GM23338 (cell line): ENCODE data around the gene FBXW11.

Experiments used
- CREB1 ChIP-seq: fragments of 250-450 bp; sonication (Bioruptor Pico); IDR thresholded peaks from 2 replicates; pipeline ENCODE4 v1.5.0; 2020; ENCODE audit warnings: low read depth, mild to moderate bottlenecking, moderate library complexity
- EZH2 ChIP-seq: fragments of 200-600 bp; sonication (generic); IDR thresholded peaks from one replicate; pipeline ENCODE4 v1.8.0; 2017; ENCODE audit warnings: antibody characterized with exemption, mild to moderate bottlenecking, low read depth; ENCODE audit not compliant: unreplicated experiment
- EZH2phosphoT487 ChIP-seq: fragments of 200-600 bp; sonication (generic); IDR thresholded peaks from one replicate; pipeline ENCODE4 v1.8.1; 2018; ENCODE audit warnings: antibody characterized with exemption; ENCODE audit not compliant: unreplicated experiment
- JUNB ChIP-seq: IDR thresholded peaks from one replicate; pipeline ENCODE4 v1.6.1; 2016; ENCODE audit warnings: antibody characterized with exemption; ENCODE audit not compliant: unreplicated experiment
- NANOG ChIP-seq: IDR thresholded peaks from 2 replicates; pipeline ENCODE4 v1.6.1; 2016; ENCODE audit warnings: antibody characterized with exemption, borderline replicate concordance
- POLR2AphosphoS5 ChIP-seq: IDR thresholded peaks from 2 replicates; pipeline ENCODE4 v1.6.1; 2016; ENCODE audit warnings: antibody characterized with exemption, low read depth
- STAT1 ChIP-seq: IDR thresholded peaks from one replicate; pipeline ENCODE4 v1.6.1; 2016; ENCODE audit warnings: antibody characterized with exemption; ENCODE audit not compliant: unreplicated experiment
- ZNF331 ChIP-seq: fragments of 250-450 bp; sonication (Bioruptor Pico); IDR thresholded peaks from 2 replicates; pipeline ENCODE4 v1.5.0; 2020; ENCODE audit warnings: low read depth, mild to moderate bottlenecking, moderate library complexity
- TF ChIP-seq, protein P1 (sequence below), 2 experiments: fragments of 200-600 bp in 1 of 2; sonication (generic) in 1 of 2; conservative IDR thresholded peaks; 2 replicates each; pipeline versions ENCODE4 v1.5.1 to v1.6.1; 2016 to 2017; ENCODE audit warnings: antibody characterized with exemption in 2 of 2, low read depth in 2 of 2, mild to moderate bottlenecking in 2 of 2, moderate library complexity in 1 of 2
- TF ChIP-seq, protein P2 (sequence below): IDR thresholded peaks from one replicate; pipeline ENCODE4 v1.6.1; 2018; ENCODE audit warnings: antibody characterized with exemption; ENCODE audit not compliant: unreplicated experiment
- TF ChIP-seq, protein P3 (sequence below): IDR thresholded peaks from 2 replicates; pipeline ENCODE4 v1.6.1; 2016; ENCODE audit warnings: antibody characterized with exemption

DNA sequence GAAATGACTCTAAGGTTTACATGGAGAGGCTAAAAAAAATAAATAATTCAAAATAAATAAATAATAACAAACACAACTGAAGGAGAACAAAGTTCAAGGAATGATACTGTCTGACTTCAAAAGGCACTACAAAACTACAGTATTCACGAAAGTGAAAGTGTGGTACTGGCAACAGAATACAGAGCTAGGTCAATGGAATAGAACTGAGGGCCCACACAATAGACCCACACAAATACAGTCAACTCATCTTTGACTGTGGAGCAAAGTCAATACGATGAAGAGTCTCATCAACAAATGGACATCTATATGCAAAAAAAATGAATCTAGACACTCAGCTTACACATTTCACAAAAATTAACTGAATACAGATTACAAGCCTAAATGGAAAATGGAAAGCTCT is 75.3 kb downstream of the FBXW11 start:
- TF ChIP-seq, protein P1, sequence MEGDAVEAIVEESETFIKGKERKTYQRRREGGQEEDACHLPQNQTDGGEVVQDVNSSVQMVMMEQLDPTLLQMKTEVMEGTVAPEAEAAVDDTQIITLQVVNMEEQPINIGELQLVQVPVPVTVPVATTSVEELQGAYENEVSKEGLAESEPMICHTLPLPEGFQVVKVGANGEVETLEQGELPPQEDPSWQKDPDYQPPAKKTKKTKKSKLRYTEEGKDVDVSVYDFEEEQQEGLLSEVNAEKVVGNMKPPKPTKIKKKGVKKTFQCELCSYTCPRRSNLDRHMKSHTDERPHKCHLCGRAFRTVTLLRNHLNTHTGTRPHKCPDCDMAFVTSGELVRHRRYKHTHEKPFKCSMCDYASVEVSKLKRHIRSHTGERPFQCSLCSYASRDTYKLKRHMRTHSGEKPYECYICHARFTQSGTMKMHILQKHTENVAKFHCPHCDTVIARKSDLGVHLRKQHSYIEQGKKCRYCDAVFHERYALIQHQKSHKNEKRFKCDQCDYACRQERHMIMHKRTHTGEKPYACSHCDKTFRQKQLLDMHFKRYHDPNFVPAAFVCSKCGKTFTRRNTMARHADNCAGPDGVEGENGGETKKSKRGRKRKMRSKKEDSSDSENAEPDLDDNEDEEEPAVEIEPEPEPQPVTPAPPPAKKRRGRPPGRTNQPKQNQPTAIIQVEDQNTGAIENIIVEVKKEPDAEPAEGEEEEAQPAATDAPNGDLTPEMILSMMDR (conservative IDR thresholded peaks at IDR 0.05; ENCODE audit: low read depth in 2 of 2): no peak
- TF ChIP-seq EZH2: no peak
- TF ChIP-seq ZNF331 (CRISPR knock-in tag): no peak
- TF ChIP-seq JUNB: no peak
- TF ChIP-seq EZH2phosphoT487: no peak
- TF ChIP-seq, protein P2, sequence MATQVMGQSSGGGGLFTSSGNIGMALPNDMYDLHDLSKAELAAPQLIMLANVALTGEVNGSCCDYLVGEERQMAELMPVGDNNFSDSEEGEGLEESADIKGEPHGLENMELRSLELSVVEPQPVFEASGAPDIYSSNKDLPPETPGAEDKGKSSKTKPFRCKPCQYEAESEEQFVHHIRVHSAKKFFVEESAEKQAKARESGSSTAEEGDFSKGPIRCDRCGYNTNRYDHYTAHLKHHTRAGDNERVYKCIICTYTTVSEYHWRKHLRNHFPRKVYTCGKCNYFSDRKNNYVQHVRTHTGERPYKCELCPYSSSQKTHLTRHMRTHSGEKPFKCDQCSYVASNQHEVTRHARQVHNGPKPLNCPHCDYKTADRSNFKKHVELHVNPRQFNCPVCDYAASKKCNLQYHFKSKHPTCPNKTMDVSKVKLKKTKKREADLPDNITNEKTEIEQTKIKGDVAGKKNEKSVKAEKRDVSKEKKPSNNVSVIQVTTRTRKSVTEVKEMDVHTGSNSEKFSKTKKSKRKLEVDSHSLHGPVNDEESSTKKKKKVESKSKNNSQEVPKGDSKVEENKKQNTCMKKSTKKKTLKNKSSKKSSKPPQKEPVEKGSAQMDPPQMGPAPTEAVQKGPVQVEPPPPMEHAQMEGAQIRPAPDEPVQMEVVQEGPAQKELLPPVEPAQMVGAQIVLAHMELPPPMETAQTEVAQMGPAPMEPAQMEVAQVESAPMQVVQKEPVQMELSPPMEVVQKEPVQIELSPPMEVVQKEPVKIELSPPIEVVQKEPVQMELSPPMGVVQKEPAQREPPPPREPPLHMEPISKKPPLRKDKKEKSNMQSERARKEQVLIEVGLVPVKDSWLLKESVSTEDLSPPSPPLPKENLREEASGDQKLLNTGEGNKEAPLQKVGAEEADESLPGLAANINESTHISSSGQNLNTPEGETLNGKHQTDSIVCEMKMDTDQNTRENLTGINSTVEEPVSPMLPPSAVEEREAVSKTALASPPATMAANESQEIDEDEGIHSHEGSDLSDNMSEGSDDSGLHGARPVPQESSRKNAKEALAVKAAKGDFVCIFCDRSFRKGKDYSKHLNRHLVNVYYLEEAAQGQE: no peak
- TF ChIP-seq CREB1 (CRISPR knock-in tag): no peak
- TF ChIP-seq POLR2AphosphoS5: no peak
- TF ChIP-seq STAT1: no peak
- TF ChIP-seq, protein P3, sequence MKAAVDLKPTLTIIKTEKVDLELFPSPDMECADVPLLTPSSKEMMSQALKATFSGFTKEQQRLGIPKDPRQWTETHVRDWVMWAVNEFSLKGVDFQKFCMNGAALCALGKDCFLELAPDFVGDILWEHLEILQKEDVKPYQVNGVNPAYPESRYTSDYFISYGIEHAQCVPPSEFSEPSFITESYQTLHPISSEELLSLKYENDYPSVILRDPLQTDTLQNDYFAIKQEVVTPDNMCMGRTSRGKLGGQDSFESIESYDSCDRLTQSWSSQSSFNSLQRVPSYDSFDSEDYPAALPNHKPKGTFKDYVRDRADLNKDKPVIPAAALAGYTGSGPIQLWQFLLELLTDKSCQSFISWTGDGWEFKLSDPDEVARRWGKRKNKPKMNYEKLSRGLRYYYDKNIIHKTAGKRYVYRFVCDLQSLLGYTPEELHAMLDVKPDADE: no peak
- no peak for TF ChIP-seq NANOG
